RWPE2 (cell line): ENCODE data around the gene ADGRD2.

Source experiments
- ATAC-seq: fragments of 200-7000 bp; cut with Tn5 transposase; 3 replicates; pipeline ENCODE4 v1.9.1; 2021; ENCODE audit warnings: low read depth
- DNase-seq: peaks from one replicate; pipeline ENCODE4 v3.0.0-alpha.2; 2020; ENCODE audit warnings: low spot score
- H3K27ac ChIP-seq: fragments of 450-650 bp; 2 replicates; pipeline ENCODE4 v1.5.1; 2017; ENCODE audit warnings: mild to moderate bottlenecking; ENCODE audit not compliant: poor library complexity, severe bottlenecking
- H3K27me3 ChIP-seq: fragments of 250-450 bp; sonication (Bioruptor Pico); 2 replicates; pipeline ENCODE4 v1.5.1; 2021; ENCODE audit warnings: mild to moderate bottlenecking, moderate library complexity; ENCODE audit not compliant: insufficient read depth, poor library complexity, severe bottlenecking
- H3K36me3 ChIP-seq: fragments of 250-450 bp; sonication (Bioruptor Pico); 2 replicates; pipeline ENCODE4 v1.5.1; 2020; ENCODE audit warnings: low read depth, mild to moderate bottlenecking, moderate library complexity
- H3K4me1 ChIP-seq: fragments of 250-450 bp; sonication (Bioruptor Pico); 2 replicates; pipeline ENCODE4 v1.5.1; 2021; ENCODE audit warnings: mild to moderate bottlenecking, moderate library complexity; ENCODE audit not compliant: insufficient read depth, poor library complexity, severe bottlenecking
- H3K4me3 ChIP-seq: fragments of 250-450 bp; sonication (Bioruptor Pico); 2 replicates; pipeline ENCODE4 v1.5.1; 2021; ENCODE audit warnings: mild to moderate bottlenecking, moderate library complexity; ENCODE audit not compliant: severe bottlenecking
- H3K9me3 ChIP-seq: fragments of 250-450 bp; sonication (Bioruptor Pico); 2 replicates; pipeline ENCODE4 v1.5.1; 2021; ENCODE audit warnings: mild to moderate bottlenecking, moderate library complexity; ENCODE audit not compliant: severe bottlenecking
- TF ChIP-seq, protein P1 (sequence below): fragments of 450-650 bp; IDR thresholded peaks from one replicate; pipeline ENCODE4 v1.5.1; 2017; ENCODE audit warnings: mild to moderate bottlenecking, moderate library complexity; ENCODE audit not compliant: poor library complexity, severe bottlenecking

The ADGRD2 gene

DNA sequence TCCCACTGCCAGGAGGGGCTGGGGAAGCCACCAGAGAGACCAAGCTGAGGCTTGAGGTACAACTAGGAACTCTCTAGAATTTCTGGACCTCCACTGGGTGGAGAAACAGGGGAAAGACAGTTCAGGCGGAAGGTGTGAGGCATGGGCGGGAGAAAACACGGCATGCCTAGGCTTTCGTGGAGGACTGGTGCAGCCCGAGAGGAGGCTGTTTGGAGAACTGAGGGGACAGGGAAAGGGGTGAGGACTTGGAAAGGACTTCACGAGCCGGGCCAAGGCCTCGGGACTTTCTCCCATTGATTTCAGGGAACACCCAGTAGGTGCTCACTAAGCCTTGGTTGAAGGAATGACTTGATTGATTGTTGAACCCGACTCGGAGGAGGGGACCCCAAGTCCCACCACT, 9.5 kb upstream of the ADGRD2 start:
- ATAC-seq, result no peak

DNA sequence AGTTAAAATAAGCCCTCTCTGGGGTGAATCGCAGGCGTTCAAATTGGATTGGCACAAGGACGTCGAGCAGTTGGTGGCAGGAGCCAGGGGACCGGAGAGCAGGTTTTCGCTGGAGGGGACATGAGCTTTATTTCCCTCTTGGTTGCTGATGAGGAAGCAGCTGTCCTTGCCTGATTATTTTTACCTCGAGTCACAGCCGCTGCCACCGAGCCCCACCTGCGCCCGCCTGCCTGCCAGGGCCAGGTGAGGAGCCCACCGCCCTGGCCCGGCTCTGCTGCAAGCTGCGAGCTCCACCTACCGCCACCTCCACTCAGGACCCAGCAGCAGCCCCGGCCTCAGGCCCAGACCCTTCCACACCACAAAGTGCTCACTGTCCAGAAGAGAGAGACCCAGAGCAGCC, 9.0 kb upstream of the ADGRD2 start:
- H3K27ac ChIP-seq, result no peak overlapping the region
- TF ChIP-seq, protein P1, sequence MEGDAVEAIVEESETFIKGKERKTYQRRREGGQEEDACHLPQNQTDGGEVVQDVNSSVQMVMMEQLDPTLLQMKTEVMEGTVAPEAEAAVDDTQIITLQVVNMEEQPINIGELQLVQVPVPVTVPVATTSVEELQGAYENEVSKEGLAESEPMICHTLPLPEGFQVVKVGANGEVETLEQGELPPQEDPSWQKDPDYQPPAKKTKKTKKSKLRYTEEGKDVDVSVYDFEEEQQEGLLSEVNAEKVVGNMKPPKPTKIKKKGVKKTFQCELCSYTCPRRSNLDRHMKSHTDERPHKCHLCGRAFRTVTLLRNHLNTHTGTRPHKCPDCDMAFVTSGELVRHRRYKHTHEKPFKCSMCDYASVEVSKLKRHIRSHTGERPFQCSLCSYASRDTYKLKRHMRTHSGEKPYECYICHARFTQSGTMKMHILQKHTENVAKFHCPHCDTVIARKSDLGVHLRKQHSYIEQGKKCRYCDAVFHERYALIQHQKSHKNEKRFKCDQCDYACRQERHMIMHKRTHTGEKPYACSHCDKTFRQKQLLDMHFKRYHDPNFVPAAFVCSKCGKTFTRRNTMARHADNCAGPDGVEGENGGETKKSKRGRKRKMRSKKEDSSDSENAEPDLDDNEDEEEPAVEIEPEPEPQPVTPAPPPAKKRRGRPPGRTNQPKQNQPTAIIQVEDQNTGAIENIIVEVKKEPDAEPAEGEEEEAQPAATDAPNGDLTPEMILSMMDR, result no peak

More for the DNA sequence above, 9.5 kb upstream of the ADGRD2 start:
- H3K36me3 ChIP-seq, result no peaks in the 10 kb centered on the region
- H3K9me3 ChIP-seq, result no peaks in the 10 kb centered on the region
- DNase-seq, result no peak
- TF ChIP-seq, protein P1, result no peak
- no peak overlapping the region for H3K27ac ChIP-seq
- H3K4me1 ChIP-seq, result peaks cover 15% of the 10 kb centered on the region
- H3K4me3 ChIP-seq, result no peak overlapping the region
- no peaks in the 10 kb centered on the region for H3K27me3 ChIP-seq

DNA sequence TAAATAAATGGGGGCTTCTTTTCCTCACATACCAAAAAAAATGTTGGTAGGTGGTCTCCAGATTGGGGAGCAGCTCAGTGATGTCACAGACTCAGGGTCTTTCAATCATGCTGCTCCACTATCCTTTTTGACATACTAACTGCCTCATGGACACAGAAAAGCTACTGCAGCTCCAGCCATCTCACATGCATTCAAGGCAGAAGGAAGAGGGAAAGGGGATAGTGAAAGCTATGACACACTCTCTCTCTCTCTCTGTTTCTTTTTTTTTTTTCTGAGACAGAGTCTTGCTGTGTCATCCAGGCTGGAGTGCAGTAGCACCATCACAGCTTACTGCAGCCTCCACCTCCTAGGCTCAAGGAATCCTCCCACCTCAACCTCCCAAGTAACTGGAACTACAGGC, 7.9 kb upstream of the ADGRD2 start:
- Histone ChIP-seq H3K4me3 (no peak overlapping the region), H3K4me1 (peaks cover 15% of the 10 kb centered on the region), H3K36me3 (no peaks in the 10 kb centered on the region), H3K27me3 (no peaks in the 10 kb centered on the region), H3K27ac (no peak overlapping the region), H3K9me3 (no peaks in the 10 kb centered on the region)
- DNase-seq (no peak), ATAC-seq (no peak)
- TF ChIP-seq, protein P1, result no peak

More for the DNA sequence above, 9.0 kb upstream of the ADGRD2 start:
- ATAC-seq (no peak), DNase-seq (no peak)
- Histone ChIP-seq H3K4me3 (no peak overlapping the region), H3K27me3 (no peaks in the 10 kb centered on the region), H3K9me3 (no peaks in the 10 kb centered on the region), H3K4me1 (peaks cover 12% of the 10 kb centered on the region), H3K36me3 (no peaks in the 10 kb centered on the region)

DNA sequence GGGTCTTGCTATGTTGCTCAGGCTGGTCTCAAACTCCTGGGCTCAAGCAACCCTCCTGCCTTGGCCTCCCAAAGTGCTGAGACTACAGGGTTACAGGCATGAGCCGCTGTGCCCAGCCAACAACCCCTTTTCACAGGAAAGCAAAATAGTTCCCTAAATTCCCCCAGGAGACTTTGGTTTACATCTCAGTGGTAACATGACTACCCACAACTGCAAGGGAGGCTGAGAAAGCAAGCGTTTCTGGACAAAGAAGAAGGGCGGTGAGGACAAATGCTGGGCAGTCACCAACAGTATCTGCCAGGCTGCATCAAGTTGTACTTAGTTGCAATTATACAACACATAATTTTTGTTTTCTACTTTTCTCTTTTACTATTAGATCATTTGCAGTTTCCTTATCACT, 7.4 kb upstream of the ADGRD2 start:
- no peak for ATAC-seq
- no peak overlapping the region for H3K27ac ChIP-seq
- TF ChIP-seq, protein P1, result no peak

DNA sequence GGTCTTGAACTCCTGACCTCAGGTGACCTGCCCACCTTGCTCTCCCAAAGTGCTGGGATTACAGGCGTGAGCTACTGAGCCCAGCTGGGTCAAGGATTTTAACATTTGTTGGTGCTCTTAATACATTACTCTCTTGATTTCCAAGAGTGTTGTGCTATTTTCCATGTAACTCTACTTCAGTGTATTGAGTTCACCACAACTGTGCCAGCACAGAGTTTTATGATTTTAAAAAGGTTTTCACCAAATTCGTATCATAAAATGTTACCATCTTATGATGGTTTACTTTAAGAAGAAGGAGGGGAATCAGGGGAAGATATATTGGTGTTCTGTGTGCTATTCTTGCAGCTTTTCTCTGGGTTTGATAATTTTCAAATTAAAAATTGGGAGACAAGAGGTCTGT, 6.6 kb upstream of the ADGRD2 start:
- H3K27me3 ChIP-seq, result no peaks in the 10 kb centered on the region
- no peaks in the 10 kb centered on the region for H3K36me3 ChIP-seq
- ATAC-seq, result no peak
- TF ChIP-seq, protein P1, result no peak
- no peaks in the 10 kb centered on the region for H3K9me3 ChIP-seq
- H3K4me3 ChIP-seq, result no peak overlapping the region
- DNase-seq, result no peak
- peaks cover 15% of the 10 kb centered on the region for H3K4me1 ChIP-seq
- peak overlapping the region; percentile 13 for H3K27ac ChIP-seq

More for the DNA sequence above, 7.4 kb upstream of the ADGRD2 start:
- DNase-seq, result no peak
- H3K36me3 ChIP-seq, result no peaks in the 10 kb centered on the region
- no peak overlapping the region for H3K4me3 ChIP-seq
- peaks cover 15% of the 10 kb centered on the region for H3K4me1 ChIP-seq
- no peaks in the 10 kb centered on the region for H3K9me3 ChIP-seq
- no peaks in the 10 kb centered on the region for H3K27me3 ChIP-seq
